ENCODE data around the gene TLNRD1.

Gene TLNRD1

GRCh38 chr15:81002331-81003096, 1.8 kb downstream of the TLNRD1 start:
- DNase-seq (ENCODE audit: low spot score) = no peak

GRCh38 chr15:81003097-81003350, 2.3 kb downstream of the TLNRD1 start:
- DNase-seq (ENCODE audit: low spot score) = no peak

DNA sequence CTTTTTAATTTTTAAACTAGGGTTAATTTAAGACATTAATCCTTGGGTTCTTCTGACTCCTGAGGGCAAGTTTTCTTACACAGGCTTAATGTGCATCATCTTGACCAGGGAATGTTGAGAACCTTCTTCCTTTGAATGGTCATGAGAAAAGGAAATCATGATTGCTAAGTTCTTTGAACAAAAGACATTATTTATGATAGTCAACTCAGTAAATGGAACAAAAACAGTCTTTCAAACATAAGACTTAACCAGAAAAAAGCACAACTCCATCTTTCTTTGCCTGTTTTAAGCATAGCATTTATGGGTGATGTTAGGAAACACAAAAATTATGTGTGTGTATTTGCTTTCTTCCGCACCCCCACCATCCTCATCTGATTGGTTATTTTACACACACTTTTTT, 5.4 kb downstream of the TLNRD1 start:
- DNase-seq (ENCODE audit: low spot score) = no peak

GRCh38 chr15:81007428-81008064, 6.8 kb downstream of the TLNRD1 start:
- no peak for DNase-seq (ENCODE audit: low spot score)

DNA sequence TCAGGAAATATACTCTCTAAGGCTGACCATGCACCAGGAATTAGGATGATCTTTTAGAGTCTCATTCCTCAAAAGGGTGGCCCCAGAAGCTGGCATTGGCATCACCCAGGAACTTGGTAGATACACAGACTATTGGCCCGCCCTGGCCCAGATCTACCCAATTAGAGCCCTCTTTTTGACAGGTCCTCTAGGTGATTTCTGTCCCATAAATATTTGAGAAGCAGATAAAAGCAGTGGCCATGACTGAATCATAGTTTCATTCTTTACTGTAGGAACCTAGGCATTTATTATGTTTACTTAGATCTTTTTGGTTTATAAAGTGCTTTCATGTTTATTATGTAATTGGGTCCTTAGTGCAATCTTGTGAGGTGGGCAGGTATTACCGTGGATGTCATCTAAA, 7.6 kb downstream of the TLNRD1 start:
- no peak for DNase-seq (ENCODE audit: low spot score)

DNA sequence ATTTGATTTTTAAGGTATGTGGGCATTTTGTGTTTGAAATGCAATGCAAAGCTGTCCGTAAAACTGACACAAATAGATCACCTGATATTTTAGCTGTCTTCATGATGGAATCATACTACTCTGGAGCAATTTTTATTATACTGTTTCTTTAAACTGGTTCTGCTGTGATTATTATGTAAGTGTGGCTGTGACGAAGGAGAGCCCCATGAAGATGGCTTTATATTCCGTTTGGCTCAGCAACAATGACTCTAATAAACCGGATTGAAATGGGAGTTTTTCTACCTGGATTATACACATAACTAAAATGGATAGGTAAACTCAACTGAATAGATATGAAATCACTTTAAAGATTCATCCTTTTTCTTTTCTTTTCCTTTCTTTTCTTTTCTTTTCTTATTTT, 9.4 kb downstream of the TLNRD1 start:
- no peak for DNase-seq (ENCODE audit: low spot score)

DNA sequence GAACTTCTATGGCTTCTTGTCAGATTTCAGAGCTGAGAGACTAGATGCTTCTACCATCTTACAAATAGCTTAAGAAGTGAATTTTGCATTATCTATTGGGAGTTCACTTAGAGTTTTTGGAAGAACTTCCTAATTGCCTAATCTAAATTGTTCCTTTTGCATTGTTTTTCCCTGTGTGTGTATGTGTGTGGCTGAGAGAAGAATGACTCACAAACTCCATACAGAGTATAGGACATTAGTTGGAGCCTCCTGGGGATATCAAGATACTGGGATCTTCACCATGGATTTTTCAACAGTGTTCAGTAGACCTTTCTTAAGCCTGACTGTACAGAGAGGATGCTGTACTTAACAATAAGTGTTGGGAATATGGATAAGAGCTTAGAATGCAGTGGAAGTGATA, 10.9 kb downstream of the TLNRD1 start:
- no peak for DNase-seq (ENCODE audit: low spot score)

GRCh38 chr15:81012588-81012987, 11.9 kb downstream of the TLNRD1 start:
- DNase-seq (ENCODE audit: low spot score) = no peak

GRCh38 chr15:81013396-81013929, 12.7 kb downstream of the TLNRD1 start:
- DNase-seq (ENCODE audit: low spot score) = no peak

DNA sequence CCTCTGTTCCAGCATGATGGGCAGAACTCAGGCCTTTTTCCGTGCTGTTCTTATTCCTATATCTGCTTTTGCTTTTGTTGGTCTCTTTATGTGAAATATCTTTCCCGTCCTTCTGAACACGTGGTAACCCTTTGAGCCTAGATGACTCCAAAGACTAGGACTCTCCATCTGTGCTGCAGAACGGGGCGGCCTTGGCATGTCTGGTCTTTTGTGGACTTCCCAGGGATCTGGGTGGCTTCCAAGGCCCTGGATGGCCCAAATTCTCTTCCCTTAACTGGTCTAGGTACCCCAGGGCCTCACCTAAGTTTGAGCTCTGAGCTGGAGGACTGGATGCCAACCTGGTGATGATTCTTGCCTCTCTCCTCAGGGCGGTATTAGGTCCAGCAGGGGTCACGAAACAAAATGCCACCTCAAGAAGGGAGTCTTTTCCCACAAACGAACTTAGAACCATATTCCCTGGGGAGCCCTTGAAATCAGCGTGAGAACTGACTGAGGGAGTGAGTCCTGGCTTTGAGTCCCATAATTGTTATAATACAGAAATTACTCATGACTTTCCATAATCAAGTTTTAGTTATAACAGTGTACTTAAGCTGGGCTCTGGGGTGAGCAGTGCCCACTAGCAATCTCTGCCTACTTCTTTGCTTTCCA, 13.8 kb downstream of the TLNRD1 start:
- DNase-seq (ENCODE audit: low spot score) = no peak

- DNase-seq (ENCODE audit: low spot score) = no peak
Observed at GRCh38 chr15:81015621-81016488, 15.1 kb downstream of the TLNRD1 start.

DNA sequence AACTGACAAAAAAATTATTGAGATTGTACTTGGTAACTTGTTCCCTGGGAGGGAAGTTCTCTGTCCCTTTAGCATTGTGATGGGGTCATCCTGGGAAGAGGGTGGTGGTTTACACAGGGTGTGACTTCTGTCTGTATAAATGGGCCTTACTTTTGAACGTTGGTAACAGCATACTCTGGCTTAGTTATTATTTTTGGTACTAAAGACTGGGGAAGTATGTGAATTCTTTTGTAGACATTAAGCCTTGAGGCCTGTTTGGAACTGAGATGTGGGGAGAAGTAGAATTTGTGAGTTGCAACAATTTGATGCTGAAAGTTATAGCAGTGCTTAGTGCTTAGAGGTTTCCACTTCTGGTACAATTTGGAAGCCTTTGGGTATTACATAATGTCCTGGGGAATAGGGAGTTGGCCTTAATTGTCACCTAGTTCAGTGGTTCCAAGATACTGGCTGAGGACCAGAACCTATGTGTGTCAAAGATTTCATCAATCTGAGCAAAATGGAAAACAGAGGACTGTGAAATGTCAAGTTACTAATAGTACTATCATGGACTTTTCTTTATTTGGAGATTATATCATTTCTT, 15.9 kb downstream of the TLNRD1 start:
- DNase-seq (ENCODE audit: low spot score) = no peak

- no peak for DNase-seq (ENCODE audit: low spot score)
Observed at GRCh38 chr15:81018197-81018596, 17.5 kb downstream of the TLNRD1 start.

DNA sequence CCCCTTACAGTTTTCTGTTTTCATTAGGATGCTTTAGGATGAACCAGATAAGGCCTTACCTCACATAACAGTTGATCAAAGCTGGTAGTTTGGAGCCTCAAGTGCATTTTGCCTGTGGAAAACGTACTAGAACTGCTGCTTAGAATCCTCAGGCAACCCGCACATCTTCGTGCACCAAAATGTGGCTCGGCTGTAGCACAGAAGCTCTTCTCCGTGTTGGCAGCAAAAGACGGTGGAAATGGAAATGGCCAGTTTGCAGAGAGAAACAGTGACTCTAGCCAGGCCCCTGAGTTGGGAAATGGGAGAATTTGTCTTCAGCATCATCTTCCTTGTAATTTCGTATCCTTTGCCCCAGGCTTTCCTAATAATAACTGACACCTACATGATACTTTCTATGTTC, 20.6 kb downstream of the TLNRD1 start:
- no peak for DNase-seq (ENCODE audit: low spot score)

DNA sequence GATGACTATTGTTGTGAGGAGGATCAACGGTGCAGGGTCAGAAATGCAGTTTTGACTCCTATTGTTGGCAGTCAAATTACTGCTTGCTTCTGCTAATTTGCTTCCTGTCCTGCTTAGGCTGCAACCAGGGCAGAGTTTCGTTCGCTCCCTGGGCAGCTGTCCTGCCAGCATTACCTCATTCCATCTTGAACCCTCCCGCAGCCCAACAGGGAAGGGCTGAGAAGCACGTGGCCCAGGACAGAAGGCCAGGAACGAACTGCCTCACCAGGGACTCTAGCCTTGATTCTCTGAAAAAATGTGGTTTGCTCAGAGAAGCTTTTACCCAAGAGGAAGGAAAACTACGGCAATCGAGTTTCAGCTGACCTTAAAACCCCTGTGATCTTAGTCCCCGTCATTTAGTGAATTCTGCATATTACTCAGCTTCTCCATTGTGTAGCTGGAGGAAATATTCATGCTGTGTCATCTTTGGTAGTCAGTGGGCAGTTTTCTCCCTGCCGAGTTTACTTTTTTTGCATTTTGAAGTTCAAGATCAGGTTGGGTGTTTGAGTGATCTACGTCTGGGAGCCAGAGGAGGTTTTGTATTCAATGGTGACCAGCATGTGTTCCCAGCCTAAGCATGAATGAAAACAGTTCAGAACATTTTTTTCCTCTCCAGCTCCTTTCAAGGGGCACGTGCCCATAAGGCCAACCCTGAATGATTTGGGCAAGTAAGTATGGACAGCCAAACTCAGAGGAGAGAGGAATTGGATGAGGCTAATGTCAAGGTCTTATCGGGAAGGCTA, 23.0 kb downstream of the TLNRD1 start:
- DNase-seq (ENCODE audit: low spot score) = no peak

GRCh38 chr15:81024265-81024872, 23.6 kb downstream of the TLNRD1 start:
- no peak for DNase-seq (ENCODE audit: low spot score)

GRCh38 chr15:81024936-81025335, 24.2 kb downstream of the TLNRD1 start:
- no peak for DNase-seq (ENCODE audit: low spot score)

GRCh38 chr15:81025721-81026370, 25.1 kb downstream of the TLNRD1 start:
- DNase-seq (ENCODE audit: low spot score) = no peak

GRCh38 chr15:81026836-81027599, 26.3 kb downstream of the TLNRD1 start:
- no peak for DNase-seq (ENCODE audit: low spot score)
